Naive thymus-derived CD4-positive, alpha-beta T cell (primary cell): ENCODE data around the gene SKAP1. TPM values are rescaled to one million over a fixed set of nuclear protein-coding genes. Genes with fewer than 3 reads are reported as not detected.

ENCODE experiments used
- ATAC-seq: fragments of 150-1000 bp; cut with Tn5 transposase; 2 replicates; pipeline ENCODE4 v1.10.0; 2021; ENCODE audit warnings: mild to moderate bottlenecking, moderate library complexity
- CTCF ChIA-PET: fragments of 350-600 bp; sonication (Branson Sonifier 250); formaldehyde crosslinking; loops from one replicate; lab custom pipeline; 2021; ENCODE audit warnings: antibody characterized with exemption; lab: Charles Lee
- POLR2A ChIA-PET: fragments of 350-600 bp; sonication (Branson Sonifier 250); formaldehyde crosslinking; loops from one replicate; lab custom pipeline; 2021; ENCODE audit warnings: antibody characterized with exemption, inconsistent platforms; lab: Charles Lee
- DNase-seq, 9 donors: peaks; one replicate each; pipeline versions ENCODE4 v3.0.0 to v3.0.0-alpha.2; 2020 to 2022; ENCODE audit warnings: mixed read lengths in 1 of 9
- H3K27ac ChIP-seq: one replicate; pipeline ENCODE4 v1.7.0; 2013; ENCODE audit warnings: mild to moderate bottlenecking, low read depth, low read length, moderate library complexity
- H3K27me3 ChIP-seq, 2 donors: one replicate each; pipeline ENCODE4 v1.7.0; 2013; ENCODE audit warnings: low read length in 2 of 2, mild to moderate bottlenecking in 2 of 2, moderate library complexity in 2 of 2; ENCODE audit not compliant: control insufficient read depth in 2 of 2, insufficient read depth in 2 of 2
- H3K36me3 ChIP-seq, 3 experiments: 1 replicate in 2 of 3; 2 replicates in 1 of 3; pipeline ENCODE4 v1.7.0; 2013; ENCODE audit warnings: low read length in 3 of 3, mild to moderate bottlenecking in 3 of 3, moderate library complexity in 1 of 3; ENCODE audit not compliant: insufficient read depth in 3 of 3, control insufficient read depth in 2 of 3
- H3K4me1 ChIP-seq, 2 donors: one replicate each; pipeline ENCODE4 v1.7.0; 2013; ENCODE audit warnings: low read length in 2 of 2, mild to moderate bottlenecking in 2 of 2, moderate library complexity in 1 of 2; ENCODE audit not compliant: control insufficient read depth in 2 of 2, insufficient read depth in 2 of 2
- H3K4me3 ChIP-seq: 2 replicates; pipeline ENCODE4 v1.7.0; 2013; ENCODE audit warnings: mild to moderate bottlenecking, low read length
- H3K9me3 ChIP-seq, 3 experiments: 1 replicate in 2 of 3; 2 replicates in 1 of 3; pipeline ENCODE4 v1.7.0; 2013; ENCODE audit warnings: low read length in 3 of 3; ENCODE audit not compliant: control insufficient read depth in 2 of 3
- H3K27ac Mint-ChIP-seq, 9 donors: one replicate each; pipeline ENCODE4 v1.8.0; 2020 to 2022; ENCODE audit warnings: mixed read lengths in 9 of 9, mild to moderate bottlenecking in 8 of 9, moderate library complexity in 5 of 9, inconsistent platforms in 2 of 9
- H3K27me3 Mint-ChIP-seq, 5 donors: one replicate each; pipeline ENCODE4 v1.8.0; 2021 to 2022; ENCODE audit warnings: mixed read lengths in 5 of 5, mild to moderate bottlenecking in 1 of 5
- H3K36me3 Mint-ChIP-seq, 5 donors: one replicate each; pipeline ENCODE4 v1.8.0; 2020 to 2022; ENCODE audit warnings: mixed read lengths in 5 of 5, mild to moderate bottlenecking in 3 of 5, inconsistent platforms in 1 of 5
- H3K4me1 Mint-ChIP-seq, 7 donors: one replicate each; pipeline ENCODE4 v1.8.0; 2020 to 2022; ENCODE audit warnings: mixed read lengths in 7 of 7, mild to moderate bottlenecking in 3 of 7, inconsistent platforms in 1 of 7
- H3K4me3 Mint-ChIP-seq, 10 donors: one replicate each; pipeline ENCODE4 v1.8.0; 2020 to 2022; ENCODE audit warnings: mild to moderate bottlenecking in 10 of 10, mixed read lengths in 10 of 10, moderate library complexity in 6 of 10, inconsistent platforms in 2 of 10
- H3K9me3 Mint-ChIP-seq, 11 donors: one replicate each; pipeline ENCODE4 v1.8.0; 2020 to 2022; ENCODE audit warnings: mixed read lengths in 11 of 11, mild to moderate bottlenecking in 4 of 11, inconsistent platforms in 1 of 11, moderate library complexity in 1 of 11
- intact Hi-C, 2 donors: fragments of 100-400 bp; cut with micrococcal nuclease; formaldehyde crosslinking; loops; one replicate each; pipeline ENCODE4 v1.15.1; 2023
- polyA plus RNA-seq, 2 donors: library from polyadenylated mRNA; unstranded; fragments of 300-500 nt; fragmentation: Illumina TruSeq; gene quantifications; one replicate each; pipeline ENCODE4 v1.2.3, GENCODE V29; 2021
- total RNA-seq, 6 experiments: library from RNA in 5 of 6; stranded (reverse) in 5 of 6; gene quantifications; 1 replicate in 5 of 6; 2 replicates in 1 of 6; pipeline ENCODE4 v1.2.3 and lab custom pipeline; 2021 to 2026

SKAP1 gene
- total and polyA plus RNA-seq, 7 experiments from 2014 or later = 99.3 to 289 (median 109) TPM

DNA sequence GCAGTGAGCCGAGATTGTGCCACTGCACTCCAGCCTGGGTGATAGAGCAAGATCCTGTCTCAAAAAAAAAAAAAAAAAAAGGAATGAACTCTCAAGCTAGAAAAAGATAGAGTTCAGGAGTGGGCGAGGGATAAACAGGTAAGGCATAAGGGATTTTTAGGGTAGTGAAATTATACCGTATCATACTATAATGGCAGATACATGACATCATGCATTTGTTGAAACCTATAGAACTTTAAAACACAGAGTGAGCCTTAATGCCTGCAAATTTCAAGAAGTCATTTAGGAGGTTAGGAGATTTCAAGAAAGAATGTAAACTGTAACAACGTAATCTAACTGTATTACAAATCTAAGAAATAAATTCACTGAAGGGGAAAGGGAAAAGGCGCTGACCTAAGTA, 20.4 kb downstream of the SKAP1 start:
- Histone ChIP-seq H3K36me3 (peaks cover 0 to 25% (median 9%) of the 10 kb centered on the region in 3 experiments), H3K27me3 (no peaks in the 10 kb centered on the region), H3K4me1 (peaks cover 38 to 40% of the 10 kb centered on the region in 2 donors), H3K9me3 (no peaks in the 10 kb centered on the region), H3K4me3 (no peak overlapping the region), H3K27ac (no peak overlapping the region)
- H3K36me3 Mint-ChIP-seq = peaks cover 3 to 36% (median 27%) of the 10 kb centered on the region in 5 donors
- H3K4me1 Mint-ChIP-seq = peaks cover 47 to 90% (median 80%) of the 10 kb centered on the region in 7 donors
- peak overlapping the region in 6 of 9 donors; percentile 37 to 96 (median 61) for H3K27ac Mint-ChIP-seq
- POLR2A ChIA-PET = interaction anchor here (1.4 kb wide), 1 partner anchor 40 kb away, joined by 4 read pairs; no protein-coding TSS in a partner anchor
- intact Hi-C loops = loop anchor here in 1 of 2 donors (5.0 kb wide), 1 partner anchor 48 kb away; no protein-coding TSS in a partner anchor
- peak overlapping the region in 4 of 10 donors; percentile 1 to 48 (median 22) for H3K4me3 Mint-ChIP-seq
- CTCF ChIA-PET = interaction anchor here (0.6 to 1.2 kb wide), 3 partner anchors 38 to 44 kb away, joined by 3 to 4 read pairs (median 3); no protein-coding TSS in a partner anchor
- no peak for DNase-seq
- H3K9me3 Mint-ChIP-seq = no peaks in the 10 kb centered on the region
- no peak for ATAC-seq
- no peaks in the 10 kb centered on the region for H3K27me3 Mint-ChIP-seq

DNA sequence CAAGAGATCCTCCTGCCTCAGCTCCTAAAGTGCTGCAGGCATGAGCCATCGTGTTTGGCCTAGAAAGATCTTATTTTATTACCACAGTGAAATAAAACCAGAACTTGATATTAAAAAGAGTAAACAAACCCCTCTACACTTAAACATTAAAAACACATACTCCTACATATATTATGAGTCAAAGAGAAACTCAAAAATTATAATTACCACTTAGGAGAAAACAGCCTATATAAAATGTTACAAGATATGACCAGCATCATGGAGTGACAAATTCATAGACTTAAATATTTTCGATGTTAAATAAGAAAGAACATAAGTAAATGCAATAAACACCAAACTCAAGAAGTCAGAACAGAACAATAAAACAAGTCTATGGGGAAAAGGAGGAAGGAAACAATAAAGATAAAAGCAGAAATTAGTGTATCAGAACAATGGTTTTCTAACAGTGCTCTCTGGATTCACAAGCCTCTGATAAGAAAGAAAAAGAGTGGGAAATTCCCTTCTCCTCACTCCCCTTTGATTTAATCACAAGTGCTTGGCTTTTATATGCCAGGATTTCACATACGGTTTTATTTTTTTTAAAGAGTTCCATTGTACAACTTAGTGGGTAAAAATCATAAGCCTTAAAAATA, 23.0 kb downstream of the SKAP1 start:
- peaks cover 0 to 2% (median 0%) of the 10 kb centered on the region in 11 donors for H3K9me3 Mint-ChIP-seq
- ATAC-seq (no peak), DNase-seq (no peak)
- H3K4me3 Mint-ChIP-seq = peak overlapping the region in 7 of 10 donors; percentile 8 to 61 (median 38)
- peaks cover 0 to 25% (median 9%) of the 10 kb centered on the region in 3 experiments for H3K36me3 ChIP-seq
- H3K27ac Mint-ChIP-seq = peak overlapping the region in 8 of 9 donors; percentile 10 to 83 (median 40)
- H3K4me1 ChIP-seq = peaks cover 19 to 20% of the 10 kb centered on the region in 2 donors
- H3K27me3 ChIP-seq = no peaks in the 10 kb centered on the region
- H3K4me3 ChIP-seq = no peak overlapping the region
- POLR2A ChIA-PET = no interaction called here
- H3K4me1 Mint-ChIP-seq = peaks cover 38 to 84% (median 70%) of the 10 kb centered on the region in 7 donors
- intact Hi-C loops = no loop called here
- no peaks in the 10 kb centered on the region for H3K9me3 ChIP-seq
- H3K36me3 Mint-ChIP-seq = peaks cover 10 to 46% (median 37%) of the 10 kb centered on the region in 5 donors
- H3K27me3 Mint-ChIP-seq = no peaks in the 10 kb centered on the region
- CTCF ChIA-PET = no interaction called here
- no peak overlapping the region for H3K27ac ChIP-seq

DNA sequence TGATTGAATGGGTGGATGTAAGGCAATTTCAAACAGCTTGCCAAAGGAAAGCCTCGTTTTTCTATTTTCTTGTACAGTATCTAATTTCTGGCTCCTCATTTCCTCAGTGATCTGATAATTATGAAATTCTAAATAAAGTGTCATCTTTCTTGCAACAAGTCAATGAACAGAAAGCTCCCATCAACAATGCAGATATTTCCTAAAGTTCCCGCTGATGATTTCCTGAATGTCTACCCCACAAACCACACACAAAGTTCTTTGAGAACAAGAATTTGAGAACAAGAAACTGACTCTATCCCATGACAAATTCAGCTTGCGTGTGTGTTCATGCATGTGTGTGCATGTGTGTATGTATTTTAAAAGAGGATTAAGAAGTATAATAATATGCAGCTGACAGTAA, 35.2 kb downstream of the SKAP1 start:
- intact Hi-C loops = loop anchor here in 1 of 2 donors (2.0 to 5.0 kb wide), 2 partner anchors 20 to 38 kb away; no protein-coding TSS in a partner anchor
- Histone ChIP-seq H3K27me3 (no peaks in the 10 kb centered on the region), H3K9me3 (no peaks in the 10 kb centered on the region), H3K36me3 (peaks cover 4 to 23% (median 4%) of the 10 kb centered on the region in 3 experiments), H3K27ac (no peak overlapping the region), H3K4me3 (no peak overlapping the region), H3K4me1 (peaks cover 0 to 4% of the 10 kb centered on the region in 2 donors)
- Mint-ChIP-seq H3K36me3 (peaks cover 5 to 49% (median 28%) of the 10 kb centered on the region in 5 donors), H3K9me3 (no peaks in the 10 kb centered on the region), H3K27ac (peak overlapping the region in 2 of 9 donors; percentile 22 to 32), H3K4me1 (peaks cover 19 to 78% (median 70%) of the 10 kb centered on the region in 7 donors), H3K4me3 (no peak overlapping the region), H3K27me3 (no peaks in the 10 kb centered on the region)
- ChIA-PET POLR2A (interaction anchor here (1.4 kb wide), 1 partner anchor 34 kb away, joined by 3 read pairs; no protein-coding TSS in a partner anchor), CTCF (no interaction called here)
- ATAC-seq = no peak
- DNase-seq = no peak

DNA sequence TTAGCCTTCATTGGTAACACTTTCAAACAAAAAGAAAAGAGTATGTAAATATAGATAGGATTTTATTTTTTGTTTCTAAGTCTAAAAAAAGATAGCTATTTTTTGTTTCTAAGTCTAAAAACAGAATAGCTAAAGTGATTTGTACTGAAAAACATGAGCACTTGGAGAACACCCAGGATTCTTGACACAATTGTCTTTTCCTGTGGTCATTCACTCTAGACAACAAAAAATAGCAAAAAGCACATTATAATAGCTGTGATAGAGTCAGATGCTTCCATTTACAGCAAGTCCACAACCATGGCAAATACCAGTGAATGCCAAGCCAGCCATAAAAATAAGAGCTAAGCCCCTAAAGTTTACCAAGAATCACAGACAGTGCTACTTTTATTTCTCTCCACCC, 36.7 kb downstream of the SKAP1 start:
- intact Hi-C loops = no loop called here

DNA sequence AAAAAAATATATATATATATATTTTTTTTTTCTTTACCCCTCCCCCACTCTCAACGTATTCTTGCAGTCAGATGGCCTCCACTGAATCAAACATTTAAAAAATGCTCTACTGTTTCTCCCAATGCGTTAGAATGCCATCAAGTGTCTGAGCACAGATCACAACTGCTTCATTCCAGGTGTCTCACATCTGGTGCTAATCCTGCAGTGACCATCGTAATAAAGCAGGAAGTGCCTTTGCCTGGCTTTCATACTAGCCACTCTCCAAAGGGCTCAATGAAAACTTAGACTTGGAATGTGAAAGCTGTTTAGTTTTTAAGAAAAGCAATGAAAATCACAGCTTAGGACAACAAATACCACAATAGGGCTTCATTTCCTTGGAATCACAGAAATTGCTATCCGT, 37.2 kb downstream of the SKAP1 start:
- peaks cover 5 to 50% (median 29%) of the 10 kb centered on the region in 5 donors for H3K36me3 Mint-ChIP-seq
- DNase-seq = no peak

More for the DNA sequence above, 36.7 kb downstream of the SKAP1 start:
- Histone ChIP-seq H3K4me3 (no peak overlapping the region), H3K4me1 (peaks cover 0 to 4% of the 10 kb centered on the region in 2 donors), H3K27me3 (no peaks in the 10 kb centered on the region), H3K36me3 (peaks cover 4 to 23% (median 4%) of the 10 kb centered on the region in 3 experiments), H3K27ac (no peak overlapping the region), H3K9me3 (no peaks in the 10 kb centered on the region)
- Mint-ChIP-seq H3K27ac (peak overlapping the region in 3 of 9 donors; percentile 3 to 47 (median 23)), H3K27me3 (no peaks in the 10 kb centered on the region), H3K36me3 (peaks cover 5 to 50% (median 29%) of the 10 kb centered on the region in 5 donors), H3K4me3 (no peak overlapping the region), H3K9me3 (no peaks in the 10 kb centered on the region), H3K4me1 (peaks cover 17 to 78% (median 74%) of the 10 kb centered on the region in 7 donors)
- DNase-seq (no peak), ATAC-seq (no peak)
- POLR2A ChIA-PET = interaction anchor here (0.5 kb wide), 1 partner anchor 59 kb away, joined by 3 read pairs; no protein-coding TSS in a partner anchor
- CTCF ChIA-PET = interaction anchor here (1.6 to 1.9 kb wide), 2 partner anchors 15 to 42 kb away, joined by 5 read pairs; no protein-coding TSS in a partner anchor

DNA sequence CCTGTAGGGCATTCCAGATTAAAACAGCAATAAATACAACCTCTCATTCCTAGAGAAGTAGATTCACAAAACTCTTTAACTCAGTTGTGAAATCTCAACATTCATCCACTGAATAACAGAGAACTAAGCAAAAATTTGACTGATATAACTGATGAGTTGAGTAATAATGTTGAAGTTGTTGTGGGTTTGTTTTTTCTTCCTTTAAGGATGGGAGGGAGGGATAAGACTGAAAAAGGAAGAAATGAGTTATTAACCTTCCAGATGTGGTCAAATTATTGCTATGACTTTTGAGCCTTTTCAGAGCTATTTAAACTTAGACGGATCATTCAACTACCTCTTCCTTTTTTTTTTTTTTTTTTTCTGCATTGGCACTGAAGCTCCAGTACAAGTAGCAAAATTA, 38.6 kb downstream of the SKAP1 start:
- no peaks in the 10 kb centered on the region for H3K27me3 Mint-ChIP-seq
- intact Hi-C loops = no loop called here
- peaks cover 9 to 55% (median 30%) of the 10 kb centered on the region in 5 donors for H3K36me3 Mint-ChIP-seq
- POLR2A ChIA-PET = interaction anchor here (0.7 to 0.8 kb wide), 2 partner anchors 22 to 38 kb away, joined by 3 read pairs; no protein-coding TSS in a partner anchor
- no peak overlapping the region for H3K27ac ChIP-seq
- H3K9me3 Mint-ChIP-seq = no peaks in the 10 kb centered on the region
- H3K4me3 Mint-ChIP-seq = peak overlapping the region in 1 of 10 donors; percentile 14
- CTCF ChIA-PET = interaction anchor here (0.6 to 1.9 kb wide), 6 partner anchors 20 to 511 kb away, joined by 3 to 5 read pairs (median 4); no protein-coding TSS in a partner anchor
- ATAC-seq (no peak), DNase-seq (no peak)
- H3K27me3 ChIP-seq = no peaks in the 10 kb centered on the region
- peaks cover 4 to 23% (median 4%) of the 10 kb centered on the region in 3 experiments for H3K36me3 ChIP-seq
- no peaks in the 10 kb centered on the region for H3K9me3 ChIP-seq
- H3K4me3 ChIP-seq = no peak overlapping the region
- peak overlapping the region in 6 of 9 donors; percentile 1 to 49 (median 41) for H3K27ac Mint-ChIP-seq
- H3K4me1 Mint-ChIP-seq = peaks cover 19 to 80% (median 75%) of the 10 kb centered on the region in 7 donors
- H3K4me1 ChIP-seq = peaks cover 1 to 4% of the 10 kb centered on the region in 2 donors

More for the DNA sequence above, 37.2 kb downstream of the SKAP1 start:
- POLR2A ChIA-PET = no interaction called here
- ATAC-seq = no peak
- Mint-ChIP-seq H3K9me3 (no peaks in the 10 kb centered on the region), H3K27ac (peak overlapping the region in 3 of 9 donors; percentile 3 to 47 (median 23)), H3K27me3 (no peaks in the 10 kb centered on the region), H3K4me1 (peaks cover 17 to 76% (median 72%) of the 10 kb centered on the region in 7 donors), H3K4me3 (peak overlapping the region in 2 of 10 donors; percentile 19 to 22)
- Histone ChIP-seq H3K27ac (no peak overlapping the region), H3K4me1 (peaks cover 0 to 4% of the 10 kb centered on the region in 2 donors), H3K36me3 (peaks cover 4 to 23% (median 4%) of the 10 kb centered on the region in 3 experiments), H3K4me3 (no peak overlapping the region), H3K9me3 (no peaks in the 10 kb centered on the region), H3K27me3 (no peaks in the 10 kb centered on the region)
- intact Hi-C loops = no loop called here
- CTCF ChIA-PET = interaction anchor here (1.6 to 1.9 kb wide), 2 partner anchors 15 to 41 kb away, joined by 5 read pairs; no protein-coding TSS in a partner anchor
